Pericardium fibroblast (primary cell): Measurements from ENCODE around the gene CAPS. TPM values are rescaled to one million over a fixed set of nuclear protein-coding genes. Genes with fewer than 3 reads are reported as not detected.

Experiments used
- total RNA-seq: library from RNA; depleted of rRNA; stranded (reverse); fragments of >200 nt; gene quantifications from 2 replicates; pipeline ENCODE4 v1.2.3, GENCODE V29; 2015

Gene CAPS
- total RNA-seq, result 2.0 and 4.9 TPM in 2 replicates

DNA sequence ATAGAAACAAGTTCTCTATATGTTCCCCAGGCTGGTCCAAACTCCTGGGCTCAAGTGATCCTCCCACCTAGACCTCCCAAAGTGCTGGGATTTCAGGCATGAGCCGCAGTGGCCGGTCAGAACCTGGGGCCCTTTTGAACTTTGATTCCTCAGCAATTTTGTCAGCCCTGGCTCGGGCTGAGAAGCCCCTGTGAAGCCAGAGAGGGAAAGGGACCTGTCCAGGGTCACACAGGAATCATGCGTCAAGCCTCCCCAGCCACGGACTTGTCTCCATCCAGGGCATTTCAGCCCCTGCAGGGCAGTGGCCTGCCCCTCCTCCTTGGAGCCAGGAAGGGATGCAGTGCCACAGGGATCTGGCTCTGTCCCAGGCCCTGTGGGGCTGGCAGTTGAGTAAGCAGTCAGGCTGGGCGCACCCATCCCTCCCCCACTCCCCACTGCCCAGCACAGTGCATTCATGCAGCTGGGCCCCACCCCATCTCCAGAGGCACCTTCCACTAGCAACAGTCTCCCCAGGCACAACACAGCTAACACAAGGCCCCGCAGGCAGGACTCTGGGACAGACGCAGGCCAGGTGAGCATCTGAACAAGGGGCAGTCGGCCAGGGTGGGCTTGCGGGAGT is at the start of gene CAPS:
TSS of gene CAPS (plus strand) at position 516 of the 619 bp plus-strand sequence. CDS start 153 bp downstream, outside the sequence.

GRCh38 chr19:5903624-5904351 is 10.3 kb upstream of the CAPS start, which contains the start of gene NDUFA11:
Gene NDUFA11 (minus strand): TSS chr19:5903790. CDS start chr19:5903708, 82 bp downstream.

GRCh38 chr19:5904352-5905113 is 9.5 kb upstream of the CAPS start, which contains the start of gene VMAC:
Gene VMAC (plus strand): TSS chr19:5904872. CDS start chr19:5904891, 19 bp downstream.

Other genes with a start within 250 kb of the CAPS start
- gene MICOS13, start 233.7 kb upstream of the CAPS start, total RNA-seq, result 45.6 and 74.7 TPM in 2 replicates
- 19.3 and 34.9 TPM in 2 replicates for gene HSD11B1L, start 233.2 kb upstream of the CAPS start, total RNA-seq
- 1,315 and 2,006 TPM in 2 replicates for gene RPL36, start 224.0 kb upstream of the CAPS start, total RNA-seq
- gene LONP1, start 194.1 kb upstream of the CAPS start, total RNA-seq, result 85.5 and 107 TPM in 2 replicates
- not detected in 2 replicates for gene CATSPERD, start 193.6 kb upstream of the CAPS start, total RNA-seq
- 0.60 and 2.2 TPM in 2 replicates for gene PRR22, start 129.5 kb upstream of the CAPS start, total RNA-seq
- 15.7 and 17.4 TPM in 2 replicates for gene DUS3L, start 123.1 kb upstream of the CAPS start, total RNA-seq
- gene NRTN, start 109.2 kb upstream of the CAPS start, total RNA-seq, result 0.12 TPM in 1 of 2 replicates, not detected in the other
- not detected in 2 replicates for gene FUT6, start 74.6 kb upstream of the CAPS start, total RNA-seq
- not detected in 2 replicates for gene FUT3, start 62.8 kb upstream of the CAPS start, total RNA-seq
- not detected in 2 replicates for gene FUT5, start 43.7 kb upstream of the CAPS start, total RNA-seq
- gene NDUFA11, start 10.5 kb upstream of the CAPS start, total RNA-seq, result 341 and 345 TPM in 2 replicates
- 3.5 and 4.9 TPM in 2 replicates for gene VMAC, start 9.4 kb upstream of the CAPS start, total RNA-seq
- 42.9 and 55.2 TPM in 2 replicates for gene RANBP3, start 63.9 kb downstream of the CAPS start, total RNA-seq
- 4.2 and 8.2 TPM in 2 replicates for gene RFX2, start 196.2 kb downstream of the CAPS start, total RNA-seq
- not detected in 2 replicates for gene ACSBG2, start 221.4 kb downstream of the CAPS start, total RNA-seq